NCI-H146 (cell line): ENCODE data around the gene ARNT2.
A peak's percentile ranks its signal among the peaks of the same experiment; 100 is the strongest.

ENCODE experiments used
- DNase-seq: peaks from one replicate; lab custom pipeline; 2025; lab: John Stamatoyannopoulos, UW

ARNT2 gene

DNA sequence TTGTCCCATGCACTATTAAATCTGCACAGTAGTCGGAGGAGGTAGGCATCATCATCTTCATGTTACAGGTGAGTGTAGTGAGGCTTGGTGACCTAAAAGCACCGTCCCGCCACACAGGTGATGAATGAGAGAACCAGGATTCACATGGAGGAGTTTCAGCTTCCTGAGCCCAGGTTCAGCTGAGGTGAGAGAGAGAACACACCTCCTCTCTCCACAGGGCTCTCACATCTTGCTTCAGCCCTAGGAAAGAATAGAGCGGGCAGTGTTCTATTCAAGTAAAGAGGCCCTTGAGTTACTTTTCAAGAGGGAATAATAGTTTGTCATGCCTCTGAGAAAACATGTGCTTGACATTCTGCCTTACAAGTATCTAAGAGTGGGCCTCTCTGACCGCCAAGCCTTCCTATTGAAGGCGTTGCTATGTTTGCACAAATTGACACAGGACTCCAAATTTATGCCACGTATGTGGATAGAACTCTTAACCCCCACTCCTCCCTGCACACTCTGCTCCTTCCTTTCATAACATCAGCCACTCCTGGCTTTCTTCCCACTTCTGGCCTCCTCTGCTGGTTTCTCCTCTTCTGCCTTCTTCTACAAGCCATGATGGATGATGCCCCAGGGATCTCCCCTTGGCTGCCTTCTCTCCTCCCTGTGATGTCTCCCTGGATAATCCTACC is 152.6 kb downstream of the ARNT2 start:
- DNase-seq, result no peak

DNA sequence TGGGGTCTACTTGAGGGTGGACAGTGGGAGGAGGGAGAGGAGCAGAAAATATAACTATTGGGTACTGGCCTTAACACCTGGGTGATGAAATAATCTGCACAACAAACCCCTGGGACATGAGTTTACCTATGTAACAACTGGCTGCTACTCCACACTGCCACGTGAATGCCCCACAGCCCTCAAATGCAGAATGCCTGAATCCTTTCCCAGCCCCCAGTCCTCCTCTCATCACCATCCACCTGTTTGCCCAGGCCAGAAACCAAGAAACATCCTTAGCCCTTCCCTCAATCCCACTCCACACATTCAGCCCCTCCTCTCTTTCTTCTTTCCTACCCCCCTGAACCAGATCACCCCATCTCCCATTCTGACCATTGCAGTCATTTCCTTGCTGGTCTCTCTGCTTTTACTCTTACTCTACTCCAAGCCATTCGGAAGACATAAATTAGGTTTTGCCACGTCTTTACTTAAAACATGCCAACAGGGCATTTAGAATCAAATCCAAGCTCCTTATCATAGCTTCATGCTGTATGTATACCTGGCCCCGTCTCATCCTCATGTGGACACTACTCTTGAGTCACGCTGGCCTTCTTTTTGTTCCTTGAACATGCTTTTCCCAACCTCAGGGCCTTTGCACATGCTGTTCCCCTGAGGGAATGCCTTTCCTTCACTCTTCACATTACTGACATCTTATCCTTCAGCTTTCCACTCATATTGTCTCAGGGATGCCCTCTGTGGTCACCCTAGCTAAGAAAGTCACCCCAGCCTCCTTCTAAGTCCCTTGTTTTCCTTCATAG is 153.5 kb downstream of the ARNT2 start:
- no peak for DNase-seq

DNA sequence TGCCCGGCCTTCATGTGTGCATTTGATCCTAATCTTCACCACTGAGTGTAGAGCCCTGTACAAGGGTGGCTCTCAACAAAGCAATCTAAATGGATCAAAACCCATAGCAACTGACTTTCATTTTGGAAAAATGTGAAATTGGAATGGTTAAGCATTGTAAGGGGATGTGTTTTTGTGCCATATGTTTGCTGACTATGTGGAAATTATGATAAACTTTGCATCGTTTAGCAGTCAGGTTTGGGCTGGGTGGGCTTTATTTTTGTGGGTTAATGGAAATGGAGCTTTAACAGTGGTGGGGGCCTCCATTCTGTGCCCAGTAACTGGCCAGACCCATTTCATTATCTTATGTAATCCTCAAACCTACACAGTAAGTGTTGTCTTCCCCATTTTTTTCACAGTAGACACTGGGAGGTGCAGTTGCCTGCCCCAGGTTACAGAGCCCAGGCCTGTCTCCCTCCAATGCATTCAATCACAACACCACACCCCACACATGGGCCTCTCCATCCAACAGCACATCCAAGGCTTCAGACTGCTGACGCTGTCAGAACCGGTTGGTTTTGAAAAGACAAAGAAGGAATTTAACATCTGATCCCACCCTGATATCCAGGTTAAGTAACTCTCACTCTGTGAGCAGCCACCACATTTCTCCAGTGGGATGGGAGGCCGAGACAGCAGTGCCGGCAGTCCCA is 154.6 kb downstream of the ARNT2 start:
- no peak for DNase-seq

DNA sequence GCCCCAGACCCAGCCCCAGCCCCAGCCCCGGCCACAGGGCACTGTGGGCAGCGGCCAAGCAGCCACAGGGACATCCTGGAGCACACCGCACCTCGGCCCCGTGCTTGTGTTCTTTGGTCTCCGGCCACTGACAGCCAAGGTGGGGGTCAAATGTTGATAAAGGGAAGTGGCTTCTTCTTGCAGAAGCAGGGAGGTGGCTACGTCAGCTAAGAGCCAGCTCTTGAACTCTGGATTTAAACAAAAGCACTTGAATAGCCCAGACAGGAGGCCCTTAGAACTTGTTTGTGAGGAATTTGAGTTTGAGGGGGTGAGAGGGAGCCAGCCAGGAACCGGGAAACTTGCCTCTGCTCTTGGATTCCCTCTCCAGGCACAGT is 155.1 kb downstream of the ARNT2 start:
- DNase-seq, result no peak

DNA sequence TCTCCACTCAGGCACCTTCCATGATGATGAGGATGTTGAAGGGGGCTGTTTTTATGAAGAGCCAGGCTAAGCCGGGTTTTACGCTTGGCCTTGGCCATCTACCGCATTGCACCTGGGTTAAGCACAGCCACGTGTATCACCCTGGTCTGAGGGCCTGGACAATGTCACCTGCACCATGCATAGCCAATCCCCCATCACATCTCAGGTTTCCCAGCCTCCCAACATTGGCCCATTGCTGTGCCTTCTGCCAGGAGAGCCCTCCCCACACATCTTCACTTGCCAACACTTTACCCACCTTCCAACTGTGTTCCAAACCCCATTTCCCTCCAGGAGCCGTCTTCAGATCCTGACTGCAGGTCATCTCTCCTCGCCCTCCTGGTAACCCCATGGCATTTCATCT is 155.6 kb downstream of the ARNT2 start:
- DNase-seq, result no peak

DNA sequence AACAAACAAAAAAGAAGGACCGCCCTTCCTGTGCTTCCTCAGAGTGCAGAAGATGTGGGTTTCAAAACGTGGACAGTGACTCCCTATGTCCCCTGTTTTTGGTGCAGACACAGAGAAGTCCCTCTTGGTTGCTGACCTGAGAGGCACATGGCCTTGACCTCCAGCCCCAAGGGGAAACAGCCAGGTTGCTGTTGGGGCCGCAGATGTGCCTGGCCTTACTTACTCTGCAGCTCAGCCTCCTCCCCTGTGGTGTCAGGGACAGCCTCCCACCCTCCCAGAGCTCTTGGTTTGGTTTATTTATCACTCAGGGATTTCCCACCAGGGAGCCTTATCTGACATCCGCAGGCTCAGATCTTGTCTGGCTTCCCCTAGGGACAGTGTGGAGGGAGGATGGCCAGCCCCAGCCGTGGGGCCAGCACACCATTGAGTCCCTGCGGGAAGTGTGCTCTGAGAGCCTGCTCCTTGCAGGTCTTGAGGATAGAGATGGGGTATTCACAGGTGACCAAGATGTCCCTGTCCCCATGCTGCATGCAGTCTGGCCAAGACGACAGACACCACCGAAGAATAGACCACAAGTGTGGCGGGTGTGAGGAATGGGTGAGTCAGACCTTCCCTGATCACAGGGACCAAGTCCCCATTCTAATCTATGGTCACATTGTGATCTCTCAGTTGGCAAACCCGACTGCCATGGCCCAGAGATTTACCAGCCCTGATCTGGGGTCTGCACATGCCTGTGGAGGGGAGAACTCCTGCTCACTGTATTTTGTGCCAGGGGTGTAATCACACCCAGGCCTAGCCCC is 156.6 kb downstream of the ARNT2 start:
- DNase-seq, result no peak

DNA sequence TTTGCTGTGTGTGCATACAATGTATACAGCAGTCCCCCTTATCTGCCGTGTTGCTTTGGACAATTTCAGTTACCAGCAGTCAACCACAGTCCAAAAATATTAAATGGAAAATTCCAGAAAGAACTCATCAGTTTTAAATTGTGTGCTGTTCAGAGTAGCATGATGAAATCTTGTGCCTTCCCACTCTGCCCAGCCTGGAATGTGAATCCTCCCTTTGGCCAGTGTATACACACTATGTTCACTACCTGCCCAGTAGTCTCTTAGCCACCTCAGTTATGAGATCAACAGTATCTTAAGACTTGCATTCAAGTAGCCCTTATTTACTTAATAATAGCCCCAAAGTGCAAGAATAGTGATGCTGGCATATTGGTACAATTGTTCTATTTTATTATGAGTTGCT is 157.3 kb downstream of the ARNT2 start:
- no peak for DNase-seq

DNA sequence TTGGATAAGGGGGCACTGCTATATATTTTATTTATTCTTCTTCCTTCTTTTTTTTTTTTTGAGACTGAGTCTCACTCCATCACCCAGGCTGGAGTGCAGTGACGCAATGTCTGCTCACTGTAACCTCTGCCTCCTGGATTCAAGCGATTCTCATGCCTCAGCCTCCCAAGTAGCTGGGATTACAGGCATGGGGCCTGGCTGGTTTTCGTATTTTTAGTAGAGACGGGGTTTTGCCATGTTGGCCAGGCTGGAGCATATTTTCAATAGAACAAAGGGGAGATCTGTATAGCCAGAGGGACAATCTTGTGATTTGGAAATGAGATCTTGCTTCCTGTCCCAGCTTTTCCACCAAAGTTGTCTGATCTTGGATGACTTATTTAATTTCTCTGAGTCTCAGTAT is 157.9 kb downstream of the ARNT2 start:
- DNase-seq, result no peak

DNA sequence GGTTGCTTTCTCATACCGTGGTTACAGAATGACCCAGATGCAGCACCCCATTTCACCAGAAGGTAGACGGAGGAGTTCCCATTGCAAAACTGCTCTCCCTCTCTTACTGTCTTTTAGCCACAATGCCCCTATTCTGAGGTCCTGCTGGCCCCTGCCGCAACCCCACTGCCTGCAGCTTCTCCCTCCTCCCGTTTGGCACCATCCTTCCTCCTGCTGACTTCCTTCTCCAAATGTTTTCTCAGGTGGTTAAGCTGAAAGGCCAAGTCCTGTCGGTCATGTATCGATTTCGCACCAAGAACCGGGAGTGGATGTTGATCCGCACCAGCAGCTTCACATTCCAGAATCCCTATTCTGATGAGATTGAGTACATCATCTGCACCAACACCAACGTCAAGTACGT is 158.7 kb downstream of the ARNT2 start:
- no peak for DNase-seq

DNA sequence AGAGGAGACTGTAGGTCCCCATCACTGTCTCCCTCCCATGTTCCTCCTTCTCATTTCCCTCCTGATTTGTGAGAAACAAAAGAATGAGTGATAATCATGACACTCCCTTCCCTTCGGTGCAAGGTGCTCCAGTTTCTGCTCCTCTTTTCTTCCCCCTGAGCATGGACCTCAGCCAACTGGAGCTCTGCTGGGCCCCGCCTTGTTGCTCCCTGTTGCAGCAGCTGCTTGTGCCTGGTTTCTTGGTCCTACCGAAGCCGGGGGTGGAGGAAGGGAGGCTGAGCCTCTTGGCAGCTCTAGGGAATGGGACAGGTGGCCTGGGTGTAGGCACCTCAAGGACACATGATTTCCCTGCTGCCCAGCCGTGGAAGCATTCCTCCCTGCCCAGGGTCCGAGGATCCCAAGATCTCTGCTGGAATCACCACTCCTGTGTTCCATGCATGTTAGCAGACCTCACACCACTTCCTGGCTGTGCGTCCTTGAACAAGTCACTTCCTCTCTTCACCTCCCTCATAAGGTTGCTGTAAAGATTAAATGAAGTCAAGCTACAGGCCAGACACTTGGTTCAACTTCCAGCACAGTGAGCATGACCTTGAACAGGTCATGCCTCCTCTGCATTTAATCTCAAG is 159.3 kb downstream of the ARNT2 start:
- no peak for DNase-seq

DNA sequence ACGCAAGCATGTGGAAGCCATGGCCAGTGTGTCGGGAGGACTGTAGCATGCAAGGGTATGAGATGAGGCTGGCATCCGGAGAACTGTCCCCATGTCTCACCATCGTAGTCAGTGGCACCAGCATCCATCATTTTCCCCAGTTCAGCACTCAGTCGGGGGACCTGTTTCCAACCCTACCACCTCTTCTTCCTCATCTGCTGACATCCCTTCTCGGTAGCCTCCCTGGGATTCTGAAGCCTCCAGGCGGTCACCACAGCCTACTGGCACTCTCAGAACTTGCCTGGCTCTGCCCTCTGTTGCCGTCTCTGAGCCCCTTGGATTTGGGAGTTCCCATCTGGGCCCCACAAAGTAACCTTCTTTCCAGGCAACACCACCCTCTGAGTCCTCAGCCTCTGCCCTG is 159.9 kb downstream of the ARNT2 start:
- DNase-seq, result no peak

DNA sequence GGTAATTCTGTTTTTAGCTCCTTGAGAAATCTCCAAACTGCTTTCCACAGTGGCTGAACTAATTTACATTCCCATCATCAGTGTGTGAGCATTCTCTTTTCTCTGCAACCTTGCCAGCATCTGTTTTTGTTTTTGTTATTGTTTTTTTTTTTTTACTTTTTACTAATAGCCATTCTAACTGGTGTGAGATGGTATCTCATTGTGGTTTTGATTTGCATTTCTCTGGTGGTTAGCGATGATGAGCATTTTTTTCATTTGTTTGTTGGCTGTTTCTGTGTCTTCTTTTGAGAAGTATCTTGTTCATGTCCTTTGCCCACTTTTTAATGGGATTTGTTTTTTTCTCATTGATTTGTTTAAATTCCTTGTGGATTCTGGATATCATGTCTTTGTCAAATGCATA is 161.2 kb downstream of the ARNT2 start:
- no peak for DNase-seq

DNA sequence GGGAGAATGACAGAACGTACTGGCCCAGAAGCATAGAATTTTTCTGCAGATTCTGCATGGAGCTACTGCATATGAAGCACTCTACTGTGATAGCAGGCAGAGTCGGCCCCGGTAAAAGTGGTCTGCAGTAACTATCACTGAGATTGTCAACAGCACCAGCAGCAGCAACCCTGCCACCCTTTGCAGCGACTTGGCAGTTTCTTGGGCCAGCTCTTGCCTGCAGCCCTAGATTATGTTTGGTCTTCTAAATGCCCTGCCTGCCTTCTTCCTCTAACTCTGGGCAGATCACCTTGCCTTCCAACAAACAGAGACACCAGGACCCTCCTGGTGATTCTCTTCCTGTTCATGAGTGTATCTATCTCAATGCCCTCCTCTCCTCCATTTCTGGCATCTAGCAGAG is 161.8 kb downstream of the ARNT2 start:
- no peak for DNase-seq

DNA sequence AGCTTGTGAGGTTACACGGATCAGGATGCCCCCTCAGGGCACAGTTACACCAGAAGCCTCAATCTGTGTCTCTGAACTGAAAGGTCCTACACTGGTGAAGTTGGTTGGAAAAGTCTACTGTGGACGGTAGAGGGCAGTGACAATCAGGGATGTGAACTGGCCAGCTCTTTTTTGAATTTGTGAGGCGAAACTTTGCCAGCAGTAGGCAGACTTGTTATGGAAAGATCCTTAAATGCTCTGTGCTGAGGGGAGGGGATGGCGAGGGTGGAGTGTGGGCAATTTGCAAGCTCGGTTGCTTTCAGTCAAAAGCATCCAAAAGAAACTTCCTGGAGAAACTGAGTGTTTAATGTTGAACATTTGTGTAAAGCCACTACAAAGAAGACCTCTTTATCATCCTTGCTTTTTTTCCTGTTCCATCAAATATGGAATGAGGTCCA is 163.6 kb downstream of the ARNT2 start:
- DNase-seq, result peak; percentile 31

DNA sequence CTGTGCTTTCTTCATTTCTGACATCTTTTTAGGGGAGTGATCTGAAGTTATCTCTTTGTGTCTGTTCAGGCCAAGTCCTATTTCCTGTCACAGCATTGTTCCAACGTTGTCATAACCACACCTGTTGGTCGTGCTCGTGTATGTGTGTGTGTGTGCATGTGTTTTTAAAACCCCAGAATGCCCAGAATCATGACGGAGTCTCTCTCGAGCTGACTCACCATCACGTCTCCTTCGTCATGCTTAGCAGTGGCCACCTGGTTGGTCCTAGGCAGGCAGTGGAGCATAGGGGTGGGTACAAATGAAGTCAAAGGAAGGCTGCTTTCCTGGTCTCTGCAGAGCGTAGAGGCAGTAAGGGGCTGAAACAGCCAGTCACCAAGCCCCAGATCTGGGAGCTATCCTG is 164.1 kb downstream of the ARNT2 start:
- no peak for DNase-seq

DNA sequence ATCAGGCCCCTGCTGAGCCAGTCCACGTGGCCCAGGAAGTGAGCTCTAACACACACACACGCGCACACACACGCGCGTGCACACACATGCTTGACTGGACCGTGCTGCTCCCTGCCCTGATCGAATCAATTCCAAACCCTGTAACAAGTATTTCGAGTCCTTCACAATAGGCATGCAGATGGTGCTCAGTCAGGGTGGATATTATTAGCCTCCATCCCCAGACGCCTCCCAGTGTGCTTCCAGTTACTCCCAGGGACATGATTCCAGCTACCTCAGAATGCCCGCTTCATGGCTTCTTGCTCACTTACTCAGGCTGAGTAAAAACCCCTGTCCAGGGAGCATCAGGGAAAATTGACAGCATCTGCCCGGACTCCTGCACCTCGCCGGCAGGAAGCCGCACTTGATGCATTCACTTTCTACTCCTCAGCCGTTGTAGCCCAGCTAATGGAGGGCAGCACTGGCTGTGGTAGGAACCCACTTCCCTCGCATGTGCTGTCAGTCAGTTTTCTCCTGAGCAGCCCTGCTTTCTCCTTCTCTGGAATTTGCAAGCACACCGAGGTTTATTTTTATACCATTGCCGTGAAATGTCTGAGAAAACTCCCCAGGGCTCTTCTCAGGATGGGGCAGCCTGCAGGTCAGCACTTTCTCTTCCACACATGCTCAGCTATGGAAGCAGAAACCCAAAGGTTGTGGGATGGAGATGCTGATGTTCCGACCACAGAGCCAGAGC is 164.9 kb downstream of the ARNT2 start:
- no peak for DNase-seq

DNA sequence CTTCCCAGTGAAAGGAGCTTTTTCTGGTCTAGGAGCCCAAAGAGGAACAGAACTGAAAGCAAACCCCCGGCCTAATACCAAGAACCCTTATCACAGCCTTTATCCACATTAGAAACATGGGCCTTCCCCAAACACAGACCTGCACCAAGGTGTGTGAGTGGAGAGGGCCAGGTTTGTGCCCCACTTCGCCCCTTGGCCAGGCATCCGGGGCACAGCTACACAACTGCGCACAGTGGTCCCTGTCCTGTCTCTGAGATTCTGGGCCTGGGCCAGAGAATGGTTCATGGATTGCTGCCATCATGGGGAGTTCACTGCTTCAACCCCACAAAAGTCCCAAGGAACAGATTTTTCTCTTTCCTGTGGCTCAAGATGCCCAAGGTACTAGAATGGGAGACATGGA is 165.5 kb downstream of the ARNT2 start:
- no peak for DNase-seq

DNA sequence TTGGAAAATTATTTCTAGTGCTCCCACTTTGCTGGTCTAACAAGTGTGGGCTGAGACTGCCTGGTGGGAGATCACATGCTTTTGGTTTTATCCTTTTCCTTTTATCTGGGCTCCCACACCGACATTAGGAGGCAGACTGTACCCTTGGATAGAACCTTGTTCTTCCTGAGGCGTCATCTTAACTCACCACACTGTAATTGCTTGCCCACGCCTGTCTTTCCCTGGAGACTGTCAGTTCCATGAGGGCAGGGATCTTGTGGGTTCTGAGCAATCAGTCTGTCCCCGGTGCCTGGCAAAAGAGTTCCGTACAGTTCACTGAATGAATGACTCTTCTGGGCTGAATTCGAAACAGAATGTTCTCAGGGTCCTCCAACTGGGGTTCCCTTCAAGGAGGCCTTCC is 166.4 kb downstream of the ARNT2 start:
- DNase-seq, result no peak

DNA sequence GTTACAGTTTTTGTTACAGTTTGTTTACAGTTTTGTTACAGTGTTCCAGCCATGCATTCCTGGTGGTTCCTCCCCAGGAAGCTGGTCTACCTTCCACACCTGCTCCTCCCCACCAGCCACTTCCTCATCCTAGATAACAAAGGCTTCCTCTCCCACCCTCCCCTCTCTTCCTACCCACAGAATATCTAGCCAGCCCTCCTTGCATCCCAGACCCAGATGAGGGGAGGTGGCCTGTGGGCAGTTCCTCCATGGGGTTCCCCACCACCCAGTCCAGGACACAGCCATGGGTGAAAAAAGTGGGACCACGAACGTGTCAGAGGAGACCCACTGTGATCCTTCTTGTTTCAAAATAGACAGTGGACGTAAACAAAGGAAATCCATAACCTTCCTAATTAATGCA is 168.2 kb downstream of the ARNT2 start:
- peak; percentile 24 for DNase-seq

DNA sequence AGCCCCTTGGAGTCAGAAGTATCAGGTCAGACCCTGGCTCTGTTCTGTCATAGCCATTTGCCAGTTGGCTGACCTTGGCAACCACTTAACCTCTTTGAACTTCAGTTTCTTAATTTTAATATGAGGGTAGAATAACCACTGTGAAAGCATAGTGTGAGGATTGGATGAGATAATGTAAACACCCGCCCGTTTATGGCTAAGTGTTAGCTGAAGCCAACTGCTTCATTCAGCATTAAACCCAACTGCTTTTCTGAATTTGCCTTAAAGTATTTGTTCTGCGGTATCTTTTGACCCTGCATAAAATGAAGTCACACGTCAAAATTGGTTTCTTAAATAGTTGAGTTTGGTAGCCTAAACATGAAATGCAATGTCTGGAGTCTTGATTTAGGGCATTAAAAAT is 169.4 kb downstream of the ARNT2 start:
- no peak for DNase-seq

DNA sequence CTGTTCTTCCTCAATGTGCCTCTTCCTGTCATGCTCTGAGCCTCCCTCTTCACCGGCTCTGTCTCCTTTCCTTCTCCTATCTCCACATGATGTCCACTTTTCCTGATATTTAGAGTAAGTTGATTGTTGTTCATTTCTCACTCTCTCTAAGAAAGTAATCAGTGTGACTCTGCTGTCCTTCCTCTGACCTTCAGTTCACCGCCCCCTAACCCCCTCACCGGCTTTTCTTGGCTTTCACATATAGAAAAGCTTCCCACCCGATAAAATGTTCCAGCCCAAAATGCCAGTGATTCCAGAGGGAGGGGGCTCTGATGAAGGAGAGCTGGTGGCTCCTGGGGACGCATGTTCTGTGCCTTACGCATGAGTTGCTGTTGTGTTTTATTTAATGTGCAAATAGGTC is 170.4 kb downstream of the ARNT2 start:
- no peak for DNase-seq
